Activated T-helper 1 cell treated with Interleukin-2 at 50 U/mL for 16 hours (primary cell): Measurements from ENCODE around the gene TP53I3.
"Not testable (repeated sequence)": the region's sequence is repeated elsewhere in the genome, so short reads cannot be mapped to it uniquely, and the experiment has no call there.

Experiments used
- DNase-seq: peaks from one replicate; pipeline ENCODE4 v3.0.0-alpha.2; 2020; ENCODE audit warnings: low read depth

The TP53I3 gene

GRCh38 chr2:24084386-24085199 lies at the start of gene TP53I3:
TP53I3 (minus strand) TSS chr2:24084834; CDS start chr2:24084326, 508 bp downstream.
- peak; percentile 72 for DNase-seq

- DNase-seq, result no peak
Measured at GRCh38 chr2:24132543-24132942, 47.9 kb upstream of the TP53I3 start.

GRCh38 chr2:24125956-24126355 lies 41.3 kb upstream of the TP53I3 start:
- no peak for DNase-seq

GRCh38 chr2:24123922-24124580 lies 39.4 kb upstream of the TP53I3 start:
- no peak for DNase-seq

GRCh38 chr2:24123195-24123921 lies 38.7 kb upstream of the TP53I3 start, which contains the start of the genes FAM228B and PFN4:
FAM228B (plus strand) TSS chr2:24123469; CDS start chr2:24124362, 893 bp downstream.
PFN4 (minus strand) TSS chr2:24123334; CDS start chr2:24122535, 799 bp downstream.
- DNase-seq, result peak; percentile 22

GRCh38 chr2:24122366-24123194 lies 37.9 kb upstream of the TP53I3 start:
- no peak for DNase-seq

- no peak for DNase-seq
Measured at GRCh38 chr2:24121469-24121868, 36.8 kb upstream of the TP53I3 start.

- no peak for DNase-seq
Measured at GRCh38 chr2:24121066-24121465, 36.4 kb upstream of the TP53I3 start.

- no peak for DNase-seq
Measured at GRCh38 chr2:24117902-24118301, 33.3 kb upstream of the TP53I3 start.

GRCh38 chr2:24115057-24115456 lies 30.4 kb upstream of the TP53I3 start:
- no peak for DNase-seq

GRCh38 chr2:24111407-24111901 lies 26.8 kb upstream of the TP53I3 start:
- no peak for DNase-seq

- DNase-seq, result no peak
Measured at GRCh38 chr2:24110660-24111303, 26.1 kb upstream of the TP53I3 start.

GRCh38 chr2:24109431-24109830 lies 24.8 kb upstream of the TP53I3 start:
- not testable (repeated sequence) for DNase-seq

GRCh38 chr2:24107336-24107735 lies 22.7 kb upstream of the TP53I3 start:
- DNase-seq, result no peak

- no peak for DNase-seq
Measured at GRCh38 chr2:24106786-24107185, 22.2 kb upstream of the TP53I3 start.

- no peak for DNase-seq
Measured at GRCh38 chr2:24105816-24106215, 21.2 kb upstream of the TP53I3 start.

GRCh38 chr2:24104906-24105305 lies 20.3 kb upstream of the TP53I3 start:
- no peak for DNase-seq

- no peak for DNase-seq
Measured at GRCh38 chr2:24104110-24104650, 19.5 kb upstream of the TP53I3 start.

GRCh38 chr2:24102677-24103076 lies 18.0 kb upstream of the TP53I3 start:
- DNase-seq, result no peak

GRCh38 chr2:24101992-24102391 lies 17.4 kb upstream of the TP53I3 start:
- DNase-seq, result no peak

- DNase-seq, result not testable (repeated sequence)
Measured at GRCh38 chr2:24100732-24101131, 16.1 kb upstream of the TP53I3 start.
